ENCODE data around the gene IL17C.
A peak's percentile ranks its signal among the peaks of the same experiment; 100 is the strongest.

GRCh38 chr16:88599092-88599733 lies 39.2 kb upstream of the IL17C start:
- TF ChIP-seq CTCF (IDR thresholded peaks at IDR 0.05) (no peak), POLR2A (IDR thresholded peaks at IDR 0.05) (peak in 1 of 2 donors; percentile 21)
